IPS-18a (cell line): ENCODE data around the gene RABEP2.
"Not testable (repeated sequence)": the region's sequence is repeated elsewhere in the genome, so short reads cannot be mapped to it uniquely, and the experiment has no call there.

Experiments used
- H3K27ac ChIP-seq: one replicate; pipeline ENCODE4 v1.5.1; 2013; ENCODE audit warnings: low read length
- H3K27me3 ChIP-seq: one replicate; pipeline ENCODE4 v1.6.1; 2013; ENCODE audit warnings: mild to moderate bottlenecking, low read length; ENCODE audit not compliant: control insufficient read depth, insufficient read depth
- H3K36me3 ChIP-seq: one replicate; pipeline ENCODE4 v1.6.1; 2013; ENCODE audit warnings: low read depth, low read length; ENCODE audit not compliant: control insufficient read depth
- H3K4me1 ChIP-seq: one replicate; pipeline ENCODE4 v1.6.1; 2013; ENCODE audit warnings: low read depth, low read length; ENCODE audit not compliant: control insufficient read depth
- H3K4me3 ChIP-seq: one replicate; pipeline ENCODE4 v1.5.1; 2013; ENCODE audit warnings: low read length
- H3K9ac ChIP-seq: one replicate; pipeline ENCODE4 v1.6.1; 2013; ENCODE audit warnings: mild to moderate bottlenecking, low read length, moderate library complexity
- H3K9me3 ChIP-seq: one replicate; pipeline ENCODE4 v1.6.1; 2013; ENCODE audit warnings: low read depth, low read length; ENCODE audit not compliant: control insufficient read depth

Gene RABEP2

DNA sequence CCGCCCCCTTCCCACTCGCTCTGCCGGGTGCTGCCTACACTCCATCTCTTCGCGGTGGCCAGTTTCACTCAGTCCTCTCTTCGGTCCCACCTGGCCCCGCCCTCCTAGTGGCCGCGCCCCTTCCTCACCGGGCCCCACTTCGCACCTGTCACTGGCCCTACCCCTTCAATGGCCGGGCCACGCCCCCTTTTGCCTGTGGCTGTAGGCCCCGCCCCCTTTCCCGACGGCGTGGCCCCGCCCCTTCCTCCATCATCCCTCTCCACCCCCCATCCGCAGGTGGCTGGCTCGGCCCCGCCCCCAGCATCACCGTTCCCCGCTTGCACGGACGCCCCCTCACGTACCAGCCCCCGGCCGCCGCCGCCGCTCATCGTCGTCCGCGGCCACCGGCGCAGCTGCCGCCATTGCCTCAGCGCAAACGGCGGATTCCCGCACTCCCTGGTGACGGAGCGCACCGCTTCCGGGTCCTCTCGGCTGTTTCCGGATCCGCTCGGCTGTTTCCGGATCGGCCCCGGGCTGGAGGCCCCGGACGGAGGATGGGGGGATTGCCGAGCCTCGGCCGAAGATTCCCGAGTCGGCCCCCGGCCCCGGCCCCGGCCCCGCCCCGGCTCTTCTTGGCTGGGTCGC lies at the start of gene RABEP2:
TSS of gene RABEP2 (minus strand) at position 477 of the 624 bp plus-strand sequence. CDS start at position 402, 75 bp downstream.
- no peaks in the 10 kb centered on the region for H3K36me3 ChIP-seq
- peak within 1 kb of the TSS; percentile 75 for H3K4me3 ChIP-seq
- H3K4me1 ChIP-seq, result peaks cover 5% of the 10 kb centered on the region
- H3K9ac ChIP-seq, result peak within 1 kb of the TSS; percentile 95
- no peaks in the 10 kb centered on the region for H3K27me3 ChIP-seq
- H3K27ac ChIP-seq, result peak within 1 kb of the TSS; percentile 61
- no peaks in the 10 kb centered on the region for H3K9me3 ChIP-seq

- H3K9me3 ChIP-seq, result no peaks in the 10 kb centered on the region
- no peaks in the 10 kb centered on the region for H3K27me3 ChIP-seq
- peaks cover 3% of the 10 kb centered on the region for H3K36me3 ChIP-seq
- H3K27ac ChIP-seq, result no peak within 1 kb of the TSS
- peak within 1 kb of the TSS; percentile 40 for H3K9ac ChIP-seq
- H3K4me3 ChIP-seq, result peak within 1 kb of the TSS; percentile 60
- no peaks in the 10 kb centered on the region for H3K4me1 ChIP-seq
Observed at GRCh38 chr16:28974437-28975157, 49.6 kb upstream of the RABEP2 start, which contains the start of gene SPNS1. Gene SPNS1, plus strand, starts transcription at chr16:28974778. Its CDS starts 374 bp downstream, at chr16:28975152.

- no peaks in the 10 kb centered on the region for H3K9me3 ChIP-seq
- no peaks in the 10 kb centered on the region for H3K27me3 ChIP-seq
- no peaks in the 10 kb centered on the region for H3K4me1 ChIP-seq
- H3K36me3 ChIP-seq, result peaks cover 3% of the 10 kb centered on the region
- peak overlapping the region; percentile 60 for H3K4me3 ChIP-seq
- H3K9ac ChIP-seq, result peak overlapping the region; percentile 40
- no peak overlapping the region for H3K27ac ChIP-seq
Observed at GRCh38 chr16:28974007-28974436, 49.0 kb upstream of the RABEP2 start.

DNA sequence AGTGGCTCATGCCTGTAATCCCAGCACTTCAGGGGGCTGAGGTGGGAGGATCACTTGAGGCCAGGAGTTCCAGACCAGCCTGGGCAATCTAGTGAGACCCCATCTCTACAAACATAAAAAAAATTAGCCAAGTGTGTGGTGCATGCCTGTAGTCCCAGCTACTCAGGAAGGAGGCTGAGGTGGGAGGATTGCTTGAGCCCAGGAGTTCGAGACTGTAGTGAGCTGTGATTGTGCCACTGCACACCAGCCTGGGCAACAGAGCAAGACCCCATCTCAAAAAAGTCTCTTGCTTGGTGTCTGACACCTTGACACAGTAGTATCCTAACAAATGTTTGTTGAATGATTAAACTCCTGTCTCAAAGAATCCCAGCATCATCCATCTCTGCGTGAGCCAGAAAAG lies 44.7 kb upstream of the RABEP2 start:
- H3K27me3 ChIP-seq, H3K9ac ChIP-seq, H3K9me3 ChIP-seq, H3K4me3 ChIP-seq, H3K4me1 ChIP-seq, H3K27ac ChIP-seq, H3K36me3 ChIP-seq: not testable (repeated sequence)

GRCh38 chr16:28967156-28967555 lies 42.1 kb upstream of the RABEP2 start:
- H3K9me3 ChIP-seq, result no peaks in the 10 kb centered on the region
- H3K9ac ChIP-seq, result no peak overlapping the region
- H3K27ac ChIP-seq, result no peak overlapping the region

GRCh38 chr16:28964496-28964895 lies 39.5 kb upstream of the RABEP2 start:
- no peak overlapping the region for H3K27ac ChIP-seq
- peaks cover 52% of the 10 kb centered on the region for H3K36me3 ChIP-seq
- H3K27me3 ChIP-seq, result no peaks in the 10 kb centered on the region
- H3K4me3 ChIP-seq, result no peak overlapping the region
- H3K9me3 ChIP-seq, result no peaks in the 10 kb centered on the region
- no peak overlapping the region for H3K9ac ChIP-seq
- H3K4me1 ChIP-seq, result no peaks in the 10 kb centered on the region

More at GRCh38 chr16:28967156-28967555, 42.1 kb upstream of the RABEP2 start:
- H3K4me1 ChIP-seq, result no peaks in the 10 kb centered on the region
- H3K4me3 ChIP-seq, result no peak overlapping the region
- peaks cover 30% of the 10 kb centered on the region for H3K36me3 ChIP-seq
- H3K27me3 ChIP-seq, result no peaks in the 10 kb centered on the region

DNA sequence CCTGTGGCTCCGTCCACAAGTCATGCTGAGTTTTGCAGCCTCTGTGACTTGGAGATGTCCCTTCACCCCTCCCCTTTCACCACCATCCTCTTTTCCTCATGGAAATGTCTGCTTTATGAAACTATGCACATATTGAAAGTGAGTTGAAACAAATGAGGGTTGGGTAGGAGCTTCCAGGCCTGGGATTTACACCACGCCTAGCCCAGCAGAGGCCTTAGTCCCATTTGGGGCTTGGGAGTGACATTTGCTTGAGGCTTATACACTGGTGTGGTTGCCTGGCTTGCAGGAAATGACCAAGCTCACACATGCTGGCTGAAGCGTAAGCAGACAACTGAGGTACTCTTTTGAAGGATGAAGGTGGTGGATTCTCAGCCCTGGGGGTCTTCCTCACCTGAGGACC lies 39.0 kb upstream of the RABEP2 start:
- H3K36me3 ChIP-seq, result peaks cover 56% of the 10 kb centered on the region
- no peak overlapping the region for H3K9ac ChIP-seq

GRCh38 chr16:28958836-28959235 lies 33.8 kb upstream of the RABEP2 start:
- no peak overlapping the region for H3K4me3 ChIP-seq
- peaks cover 80% of the 10 kb centered on the region for H3K36me3 ChIP-seq
- H3K27ac ChIP-seq, result no peak overlapping the region
- no peaks in the 10 kb centered on the region for H3K27me3 ChIP-seq
- H3K9me3 ChIP-seq, result no peaks in the 10 kb centered on the region
- no peak overlapping the region for H3K9ac ChIP-seq
- no peaks in the 10 kb centered on the region for H3K4me1 ChIP-seq

More for the DNA sequence above, 39.0 kb upstream of the RABEP2 start:
- H3K27ac ChIP-seq, result no peak overlapping the region
- H3K27me3 ChIP-seq, result no peaks in the 10 kb centered on the region
- no peak overlapping the region for H3K4me3 ChIP-seq
- no peaks in the 10 kb centered on the region for H3K4me1 ChIP-seq
- no peaks in the 10 kb centered on the region for H3K9me3 ChIP-seq

- H3K4me1 ChIP-seq, result no peaks in the 10 kb centered on the region
- H3K9me3 ChIP-seq, result no peaks in the 10 kb centered on the region
- H3K4me3 ChIP-seq, result no peak overlapping the region
- H3K27me3 ChIP-seq, result no peaks in the 10 kb centered on the region
- no peak overlapping the region for H3K9ac ChIP-seq
- H3K36me3 ChIP-seq, result peaks cover 80% of the 10 kb centered on the region
- H3K27ac ChIP-seq, result no peak overlapping the region
Observed at GRCh38 chr16:28958216-28958615, 33.2 kb upstream of the RABEP2 start.

- Histone ChIP-seq H3K27ac (no peak overlapping the region), H3K9me3 (no peaks in the 10 kb centered on the region), H3K36me3 (peaks cover 27% of the 10 kb centered on the region), H3K4me1 (peaks cover 4% of the 10 kb centered on the region), H3K27me3 (no peaks in the 10 kb centered on the region), H3K9ac (peak overlapping the region; percentile 81), H3K4me3 (peak overlapping the region; percentile 92)
Observed at GRCh38 chr16:28951410-28951943, 26.4 kb upstream of the RABEP2 start.

DNA sequence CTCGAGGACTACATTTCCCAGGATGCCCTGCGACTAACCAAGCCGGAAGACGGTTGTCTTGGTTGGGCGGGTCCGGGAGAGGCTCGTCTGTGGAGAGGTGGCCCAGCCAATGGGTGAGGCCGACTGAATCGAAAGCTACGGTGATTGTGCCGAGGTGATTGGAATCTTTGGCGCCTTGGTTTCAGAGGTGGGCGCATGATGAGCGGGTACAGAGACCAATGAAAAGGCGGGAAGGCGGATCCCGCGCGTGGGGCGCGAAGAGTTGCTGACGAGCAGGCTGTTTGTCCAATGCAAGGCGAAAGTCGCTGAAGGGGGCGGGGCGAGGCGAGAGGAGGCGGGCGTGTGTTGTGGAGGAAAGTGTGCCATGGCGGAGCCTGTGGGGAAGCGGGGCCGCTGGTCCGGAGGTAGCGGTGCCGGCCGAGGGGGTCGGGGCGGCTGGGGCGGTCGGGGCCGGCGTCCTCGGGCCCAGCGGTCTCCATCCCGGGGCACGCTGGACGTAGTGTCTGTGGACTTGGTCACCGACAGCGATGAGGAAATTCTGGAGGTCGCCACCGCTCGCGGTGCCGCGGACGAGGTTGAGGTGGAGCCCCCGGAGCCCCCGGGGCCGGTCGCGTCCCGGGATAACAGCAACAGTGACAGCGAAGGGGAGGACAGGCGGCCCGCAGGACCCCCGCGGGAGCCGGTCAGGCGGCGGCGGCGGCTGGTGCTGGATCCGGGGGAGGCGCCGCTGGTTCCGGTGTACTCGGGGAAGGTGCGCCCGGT lies 25.8 kb upstream of the RABEP2 start, which contains the start of gene NFATC2IP:
TSS of gene NFATC2IP (plus strand) at position 290 of the 762 bp plus-strand sequence. CDS start at position 365, 75 bp downstream.
- Histone ChIP-seq H3K27me3 (no peaks in the 10 kb centered on the region), H3K36me3 (peaks cover 22% of the 10 kb centered on the region), H3K4me3 (peak within 1 kb of the TSS; percentile 92), H3K9me3 (no peaks in the 10 kb centered on the region), H3K27ac (no peak within 1 kb of the TSS), H3K4me1 (peaks cover 4% of the 10 kb centered on the region), H3K9ac (peak within 1 kb of the TSS; percentile 81)
